Mammary epithelial cell (primary cell): ENCODE data around the gene CDH4.

Experiments used
- EZH2 ChIP-seq: IDR thresholded peaks from 2 replicates; pipeline ENCODE4 v1.6.1; 2012; ENCODE audit warnings: low read length, inconsistent platforms, borderline replicate concordance
- TF ChIP-seq, protein P1 (sequence below), 2 donors: IDR thresholded peaks in 1 of 2; conservative IDR thresholded peaks in 1 of 2; 2 replicates each; pipeline ENCODE4 v1.5.1; 2011 to 2012; ENCODE audit warnings: inconsistent platforms in 2 of 2, low read length in 2 of 2, mild to moderate bottlenecking in 2 of 2, control low read depth in 1 of 2, low read depth in 1 of 2; ENCODE audit not compliant: insufficient read depth in 1 of 2; ENCODE audit errors: extremely low read depth in 1 of 2

DNA sequence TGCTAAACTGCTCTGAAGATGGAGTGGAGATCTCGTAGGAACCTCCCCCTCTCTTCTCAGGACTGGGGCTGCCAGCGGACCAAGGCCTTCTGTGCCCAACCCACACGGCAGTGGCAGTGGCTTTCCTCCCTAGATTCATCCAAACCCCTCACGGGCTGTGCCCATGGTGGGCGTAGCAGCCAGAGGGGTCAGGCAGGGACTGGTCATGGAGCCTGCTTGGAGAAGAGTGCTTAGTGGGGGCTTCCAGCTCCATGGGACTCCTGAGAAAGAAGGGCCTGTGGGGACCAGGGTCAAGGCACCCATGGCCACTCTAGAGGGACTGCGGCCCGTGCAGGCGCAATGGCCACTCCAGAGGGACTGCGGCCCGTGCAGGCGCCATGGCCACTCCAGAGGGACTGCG is 727.0 kb downstream of the CDH4 start:
- TF ChIP-seq, protein P1, sequence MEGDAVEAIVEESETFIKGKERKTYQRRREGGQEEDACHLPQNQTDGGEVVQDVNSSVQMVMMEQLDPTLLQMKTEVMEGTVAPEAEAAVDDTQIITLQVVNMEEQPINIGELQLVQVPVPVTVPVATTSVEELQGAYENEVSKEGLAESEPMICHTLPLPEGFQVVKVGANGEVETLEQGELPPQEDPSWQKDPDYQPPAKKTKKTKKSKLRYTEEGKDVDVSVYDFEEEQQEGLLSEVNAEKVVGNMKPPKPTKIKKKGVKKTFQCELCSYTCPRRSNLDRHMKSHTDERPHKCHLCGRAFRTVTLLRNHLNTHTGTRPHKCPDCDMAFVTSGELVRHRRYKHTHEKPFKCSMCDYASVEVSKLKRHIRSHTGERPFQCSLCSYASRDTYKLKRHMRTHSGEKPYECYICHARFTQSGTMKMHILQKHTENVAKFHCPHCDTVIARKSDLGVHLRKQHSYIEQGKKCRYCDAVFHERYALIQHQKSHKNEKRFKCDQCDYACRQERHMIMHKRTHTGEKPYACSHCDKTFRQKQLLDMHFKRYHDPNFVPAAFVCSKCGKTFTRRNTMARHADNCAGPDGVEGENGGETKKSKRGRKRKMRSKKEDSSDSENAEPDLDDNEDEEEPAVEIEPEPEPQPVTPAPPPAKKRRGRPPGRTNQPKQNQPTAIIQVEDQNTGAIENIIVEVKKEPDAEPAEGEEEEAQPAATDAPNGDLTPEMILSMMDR (conservative IDR thresholded peaks at IDR 0.05 in 1 of 2, IDR thresholded peaks at IDR 0.05 in 1 of 2; ENCODE audit: extremely low read depth in 1 of 2, insufficient read depth in 1 of 2, low read depth in 1 of 2, low read length in 2 of 2) = no peak
- TF ChIP-seq EZH2 = no peak
